ENCODE results near the gene MACROH2A1.

DNA sequence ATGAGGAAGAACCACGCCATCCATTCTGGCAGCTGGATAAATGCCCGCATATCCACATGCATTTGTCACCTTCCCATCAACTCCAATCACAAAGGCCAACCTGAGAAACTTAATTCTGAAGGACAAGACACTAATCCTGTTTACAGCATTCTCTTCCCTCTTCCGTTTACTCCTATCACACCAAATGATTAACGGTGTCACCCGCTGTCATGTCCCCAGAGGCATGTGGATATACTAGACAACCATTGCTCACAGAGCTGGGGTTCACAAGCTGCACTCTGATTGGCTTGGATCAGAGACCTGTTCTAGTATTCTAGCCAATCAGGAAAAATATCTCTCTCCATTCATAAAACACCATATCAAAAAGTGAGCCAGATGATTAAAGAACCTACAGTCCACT lies 3.6 kb downstream of the MACROH2A1 start:
- TF ChIP-seq, protein P1, sequence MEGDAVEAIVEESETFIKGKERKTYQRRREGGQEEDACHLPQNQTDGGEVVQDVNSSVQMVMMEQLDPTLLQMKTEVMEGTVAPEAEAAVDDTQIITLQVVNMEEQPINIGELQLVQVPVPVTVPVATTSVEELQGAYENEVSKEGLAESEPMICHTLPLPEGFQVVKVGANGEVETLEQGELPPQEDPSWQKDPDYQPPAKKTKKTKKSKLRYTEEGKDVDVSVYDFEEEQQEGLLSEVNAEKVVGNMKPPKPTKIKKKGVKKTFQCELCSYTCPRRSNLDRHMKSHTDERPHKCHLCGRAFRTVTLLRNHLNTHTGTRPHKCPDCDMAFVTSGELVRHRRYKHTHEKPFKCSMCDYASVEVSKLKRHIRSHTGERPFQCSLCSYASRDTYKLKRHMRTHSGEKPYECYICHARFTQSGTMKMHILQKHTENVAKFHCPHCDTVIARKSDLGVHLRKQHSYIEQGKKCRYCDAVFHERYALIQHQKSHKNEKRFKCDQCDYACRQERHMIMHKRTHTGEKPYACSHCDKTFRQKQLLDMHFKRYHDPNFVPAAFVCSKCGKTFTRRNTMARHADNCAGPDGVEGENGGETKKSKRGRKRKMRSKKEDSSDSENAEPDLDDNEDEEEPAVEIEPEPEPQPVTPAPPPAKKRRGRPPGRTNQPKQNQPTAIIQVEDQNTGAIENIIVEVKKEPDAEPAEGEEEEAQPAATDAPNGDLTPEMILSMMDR (conservative IDR thresholded peaks at IDR 0.05; ENCODE audit: low read depth in 2 of 2), result no peak
- no peak for TF ChIP-seq ZNF114 (CRISPR knock-in tag; IDR thresholded peaks at IDR 0.05)

All from GM23338 (cell line).